NCI-H1930 (cell line): ENCODE results near the gene CHSY3.

Source experiments
- DNase-seq, 2 experiments: peaks; one replicate each; lab custom pipeline; 2025; lab: John Stamatoyannopoulos, UW

Gene CHSY3

GRCh38 chr5:129945774-129946270 lies 41.6 kb downstream of the CHSY3 start:
- DNase-seq, result no peak

DNA sequence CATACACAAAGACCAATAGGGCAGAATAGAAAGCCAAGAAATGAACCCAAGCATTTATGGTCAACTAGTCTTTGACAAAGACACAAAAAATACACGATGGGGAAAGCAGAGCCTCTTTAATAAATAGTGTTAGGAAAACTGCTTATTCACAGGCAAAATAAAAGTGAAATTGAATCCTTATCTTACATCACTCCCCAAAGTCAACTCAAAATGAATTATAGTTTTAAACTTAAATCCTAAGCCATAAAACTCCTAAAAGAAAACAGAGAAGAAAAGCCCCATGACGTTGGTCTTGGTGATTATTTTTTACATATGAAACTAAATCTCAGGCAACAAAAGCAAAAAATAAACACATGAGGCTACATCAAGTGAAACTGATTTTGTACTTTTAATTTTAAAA lies 46.8 kb downstream of the CHSY3 start:
- no peak for DNase-seq

GRCh38 chr5:129958581-129958980 lies 54.3 kb downstream of the CHSY3 start:
- DNase-seq, result no peak

- DNase-seq, result no peak
Observed at GRCh38 chr5:129960831-129961230, 56.6 kb downstream of the CHSY3 start.

GRCh38 chr5:129962506-129962905 lies 58.2 kb downstream of the CHSY3 start:
- no peak for DNase-seq

GRCh38 chr5:129963359-129963758 lies 59.1 kb downstream of the CHSY3 start:
- no peak for DNase-seq

GRCh38 chr5:129966071-129966470 lies 61.8 kb downstream of the CHSY3 start:
- DNase-seq, result no peak

- no peak for DNase-seq
Observed at GRCh38 chr5:129971714-129972113, 67.4 kb downstream of the CHSY3 start.

DNA sequence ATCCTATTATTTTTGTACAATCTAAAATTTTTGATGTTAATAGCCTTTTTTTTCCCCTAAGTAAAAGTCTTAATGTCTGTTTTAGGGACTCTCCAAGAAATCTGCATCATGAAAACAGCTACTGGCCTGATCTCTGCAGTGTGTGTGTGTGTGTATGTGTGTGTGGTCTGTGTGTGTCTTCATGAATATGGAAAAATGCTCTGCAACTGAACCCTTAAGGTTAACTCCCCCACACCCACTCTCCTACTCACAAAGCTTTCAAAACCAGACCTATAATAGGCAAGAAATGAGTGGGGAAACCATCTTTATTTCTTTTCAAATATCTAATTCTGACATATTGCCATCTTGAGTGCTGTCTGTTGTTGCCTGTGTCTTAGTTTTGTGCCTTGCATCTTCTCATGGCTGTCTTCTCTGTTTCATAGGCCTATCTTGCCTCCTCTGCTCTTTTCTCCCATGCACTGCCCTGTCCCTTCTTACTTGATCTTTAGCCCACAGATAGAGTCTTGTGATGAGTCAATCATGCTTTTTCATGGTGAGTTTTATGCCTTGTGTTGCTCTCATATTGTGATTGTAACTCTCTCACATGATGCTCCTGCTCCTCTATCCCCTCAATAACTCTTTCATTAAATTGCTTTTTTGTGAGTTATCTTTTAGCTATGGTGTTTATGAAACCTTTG lies 68.3 kb downstream of the CHSY3 start:
- DNase-seq, result no peak

DNA sequence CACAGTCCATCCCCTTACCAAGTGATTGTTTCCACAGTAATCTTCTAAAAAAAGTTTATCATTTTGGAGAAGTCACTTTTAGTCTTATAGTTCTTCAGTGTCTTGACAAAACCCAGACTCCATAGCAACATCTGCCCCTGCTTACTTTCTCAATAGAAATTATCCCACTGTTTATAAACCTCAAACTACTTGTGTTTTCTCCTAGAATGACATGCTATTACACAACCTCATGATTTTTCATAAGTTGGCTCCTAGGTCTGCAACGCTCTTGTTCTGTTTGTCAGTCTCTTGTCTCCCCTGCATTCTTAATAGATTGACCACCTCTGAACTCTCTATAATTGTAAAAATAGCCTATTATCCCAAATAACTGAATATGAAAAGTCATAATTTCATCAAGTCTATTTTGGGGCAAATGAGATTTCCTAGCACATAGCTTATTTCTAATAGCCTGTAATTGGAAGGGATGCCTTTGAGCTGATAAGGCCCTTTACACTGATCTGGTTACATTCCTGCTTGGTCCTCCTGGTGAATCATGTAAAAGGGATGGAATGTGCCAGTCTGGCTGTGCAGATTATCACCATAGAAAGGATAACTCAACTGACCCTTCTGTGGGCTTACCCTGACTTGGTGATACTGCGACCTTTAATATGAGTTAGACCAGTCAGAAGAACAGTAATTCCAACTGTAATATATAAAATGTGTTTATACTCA lies 69.6 kb downstream of the CHSY3 start:
- DNase-seq, result no peak

DNA sequence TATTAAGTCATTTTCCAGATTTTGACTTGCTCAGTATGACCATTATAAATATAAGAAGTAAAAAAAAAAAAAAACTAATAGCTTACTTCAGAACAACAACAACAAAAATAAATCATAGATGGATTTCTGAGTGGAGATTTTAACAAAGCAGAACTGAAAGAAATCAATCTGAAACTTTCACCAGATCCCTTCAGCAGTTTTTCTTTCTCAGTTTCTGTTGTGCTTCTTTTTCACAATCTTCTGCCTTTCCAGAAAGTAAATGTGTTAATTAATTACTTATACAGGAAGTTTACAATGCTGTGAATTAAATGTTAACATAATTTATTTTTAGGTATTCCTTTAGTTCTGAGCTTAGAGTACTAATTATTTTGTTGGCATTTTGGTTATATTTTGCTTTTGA lies 73.5 kb downstream of the CHSY3 start:
- no peak for DNase-seq

- no peak for DNase-seq
Observed at GRCh38 chr5:129978270-129978669, 74.0 kb downstream of the CHSY3 start.

GRCh38 chr5:129988453-129988852 lies 84.2 kb downstream of the CHSY3 start:
- DNase-seq, result no peak

GRCh38 chr5:129991780-129992179 lies 87.5 kb downstream of the CHSY3 start:
- no peak for DNase-seq

DNA sequence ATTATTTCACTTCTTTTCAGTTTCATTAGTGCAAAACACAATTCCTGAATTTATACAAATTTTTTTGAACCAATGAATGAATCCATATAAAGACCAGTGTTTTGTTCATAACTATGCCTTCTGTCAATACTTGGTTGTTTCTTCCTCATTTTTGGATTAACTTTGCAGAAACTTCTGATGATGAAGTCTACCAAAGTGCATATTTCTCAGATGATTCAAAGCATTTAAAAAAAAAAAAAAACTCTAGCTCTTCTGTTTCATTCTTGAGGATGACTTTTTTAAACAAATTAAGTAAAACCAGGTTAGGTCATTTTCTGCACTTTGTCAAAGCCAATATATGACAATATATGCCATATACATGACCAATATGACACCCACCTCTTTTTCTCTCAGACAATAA lies 92.6 kb downstream of the CHSY3 start:
- no peak for DNase-seq

- no peak for DNase-seq
Observed at GRCh38 chr5:130000460-130000859, 96.2 kb downstream of the CHSY3 start.

DNA sequence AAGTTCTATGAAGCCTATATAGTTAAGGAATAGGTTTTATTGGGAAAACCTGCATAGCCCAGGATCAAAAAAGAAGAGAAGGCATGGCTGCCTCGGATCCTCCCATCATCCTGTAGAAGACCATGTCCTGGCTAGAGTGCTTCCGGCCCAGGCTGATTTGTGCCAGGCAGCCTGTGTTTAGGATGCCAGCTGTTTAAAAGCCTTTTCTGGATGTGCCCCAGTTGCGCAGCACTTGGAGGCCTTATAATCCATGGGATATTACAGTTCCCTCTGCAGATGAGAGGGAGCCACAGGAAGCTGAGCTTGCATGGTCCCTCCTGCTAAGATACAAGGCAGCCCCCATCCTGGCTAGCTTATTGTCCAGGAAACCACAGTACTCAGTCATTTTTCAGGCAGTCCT lies 97.9 kb downstream of the CHSY3 start:
- DNase-seq, result no peak

DNA sequence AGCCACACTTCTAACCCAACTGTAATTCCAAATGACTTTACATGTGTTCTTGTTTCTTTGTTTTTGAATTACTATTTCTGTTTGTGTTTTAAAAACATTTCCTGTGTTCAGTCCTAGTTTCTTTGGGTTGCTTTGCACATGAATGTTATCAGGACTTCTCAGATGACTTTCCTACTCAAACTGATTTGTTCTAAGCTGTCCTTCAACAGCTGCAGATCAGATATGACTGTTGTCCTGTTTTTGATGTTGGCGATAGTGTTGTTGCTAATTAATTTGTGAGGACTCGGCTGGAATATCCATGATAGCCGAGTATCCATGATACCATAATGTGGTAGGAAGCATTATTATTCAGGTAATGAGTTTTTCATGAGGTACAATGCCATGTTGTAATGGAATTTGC lies 98.6 kb downstream of the CHSY3 start:
- no peak for DNase-seq

- DNase-seq, result no peak
Observed at GRCh38 chr5:130011986-130012385, 107.7 kb downstream of the CHSY3 start.

DNA sequence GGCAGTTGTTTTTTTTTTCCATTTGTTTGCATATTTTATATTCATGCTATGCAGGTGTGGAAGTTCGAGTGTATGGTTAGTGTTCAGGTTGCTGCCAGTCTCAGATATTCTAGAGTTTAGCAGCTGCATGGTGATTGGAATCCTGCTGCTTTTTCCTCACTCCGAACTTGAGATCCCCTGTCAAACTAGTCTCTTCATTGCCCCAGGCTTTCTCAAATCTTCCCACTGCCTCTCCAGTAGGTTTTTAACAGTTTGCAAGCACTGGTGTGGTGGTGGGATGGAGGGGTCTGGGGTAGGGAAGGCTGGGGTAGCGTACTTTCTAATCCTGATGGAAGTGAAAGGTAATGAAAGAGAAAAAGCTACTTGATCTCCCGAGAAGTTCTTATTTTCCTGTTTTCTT lies 112.9 kb downstream of the CHSY3 start:
- no peak for DNase-seq

GRCh38 chr5:130018641-130019040 lies 114.4 kb downstream of the CHSY3 start:
- no peak for DNase-seq

DNA sequence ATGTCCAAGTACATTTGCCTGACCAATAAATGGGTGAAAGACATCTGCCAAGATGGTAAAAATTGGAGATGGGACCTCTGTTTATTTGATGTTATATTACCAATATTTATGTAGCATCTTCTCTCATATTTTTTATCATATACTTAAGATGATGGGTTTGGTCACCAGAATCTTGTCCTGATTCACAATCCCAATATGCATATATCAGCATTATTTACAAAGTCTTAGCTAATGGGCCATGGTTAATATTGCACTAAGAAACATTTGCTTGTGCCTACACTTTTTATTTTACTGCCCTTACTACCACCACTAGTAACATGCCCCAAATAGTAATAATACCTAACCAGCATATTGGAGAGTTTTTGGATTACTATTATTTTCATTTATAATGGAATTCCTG lies 116.7 kb downstream of the CHSY3 start:
- no peak for DNase-seq

DNA sequence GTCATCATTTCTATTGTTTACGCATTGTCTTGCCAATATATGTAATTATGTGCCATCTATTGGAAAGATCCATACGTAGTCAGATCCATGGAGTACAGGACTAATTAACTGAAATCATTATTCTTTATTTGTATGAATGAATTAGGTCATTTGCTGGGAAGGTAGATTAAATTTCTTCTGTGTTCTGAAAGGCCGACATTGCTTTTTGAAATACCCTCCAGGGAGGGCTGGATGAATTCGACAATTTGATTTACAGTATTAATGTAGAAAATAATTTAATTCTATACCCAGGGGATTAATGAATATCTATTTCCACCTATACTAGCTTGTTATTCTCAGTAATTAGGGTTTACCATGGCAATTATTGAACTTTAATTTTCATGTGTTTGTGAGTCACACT lies 117.6 kb downstream of the CHSY3 start:
- DNase-seq, result no peak

DNA sequence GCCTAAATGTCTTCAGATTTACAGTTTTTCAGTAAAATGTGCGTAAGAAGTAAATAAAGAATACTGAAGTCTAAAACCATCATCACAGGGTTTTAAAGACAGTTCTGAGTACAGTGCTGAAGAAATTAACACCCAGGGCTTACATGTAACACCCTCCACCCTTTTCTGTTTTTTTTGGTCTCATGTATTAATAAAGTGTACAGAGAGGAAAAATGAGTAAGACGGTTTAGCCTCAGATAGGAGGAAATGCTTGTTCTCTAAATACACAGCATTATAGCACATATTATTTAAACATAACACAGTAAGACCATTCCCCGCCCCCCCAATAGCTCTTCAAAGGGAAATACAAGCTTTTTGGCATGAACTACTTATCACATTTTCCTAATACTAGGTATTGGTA lies 119.3 kb downstream of the CHSY3 start:
- DNase-seq, result no peak
